ENCODE data around the gene LIN28B.
A peak's percentile ranks its signal among the peaks of the same experiment; 100 is the strongest.
"Not testable (repeated sequence)": the region's sequence is repeated elsewhere in the genome, so short reads cannot be mapped to it uniquely, and the experiment has no call there.

The LIN28B gene

GRCh38 chr6:105066233-105066632, 109.3 kb downstream of the LIN28B start:
- FAIRE-seq (no peak), DNase-seq (ENCODE audit: insufficient read length, low spot score) (no peak)

GRCh38 chr6:105066836-105067235, 109.9 kb downstream of the LIN28B start:
- no peak for DNase-seq (ENCODE audit: insufficient read length, low spot score)
- no peak for FAIRE-seq

- FAIRE-seq (no peak), DNase-seq (ENCODE audit: insufficient read length, low spot score) (no peak)
Observed at GRCh38 chr6:105067329-105067728, 110.4 kb downstream of the LIN28B start.

- FAIRE-seq: no peak
- DNase-seq (ENCODE audit: insufficient read length, low spot score): no peak
Observed at GRCh38 chr6:105068407-105068806, 111.5 kb downstream of the LIN28B start.

- DNase-seq (ENCODE audit: insufficient read length, low spot score) (no peak), FAIRE-seq (no peak)
Observed at GRCh38 chr6:105069821-105070445, 113.0 kb downstream of the LIN28B start.

GRCh38 chr6:105072798-105073199, 115.9 kb downstream of the LIN28B start:
- DNase-seq (ENCODE audit: insufficient read length, low spot score) (no peak), FAIRE-seq (no peak)

- no peak for FAIRE-seq
Observed at GRCh38 chr6:105075210-105075609, 118.3 kb downstream of the LIN28B start.

GRCh38 chr6:105076418-105076817, 119.5 kb downstream of the LIN28B start:
- not testable (repeated sequence) for FAIRE-seq

More at GRCh38 chr6:105075210-105075609, 118.3 kb downstream of the LIN28B start:
- DNase-seq (ENCODE audit: insufficient read length, low spot score): no peak

GRCh38 chr6:105077596-105078385, 120.9 kb downstream of the LIN28B start:
- no peak for DNase-seq (ENCODE audit: insufficient read length, low spot score)
- peak; percentile 55 for FAIRE-seq

More at GRCh38 chr6:105076418-105076817, 119.5 kb downstream of the LIN28B start:
- not testable (repeated sequence) for DNase-seq (ENCODE audit: insufficient read length, low spot score)

GRCh38 chr6:105078386-105078708, 121.4 kb downstream of the LIN28B start:
- DNase-seq (ENCODE audit: insufficient read length, low spot score) (no peak), FAIRE-seq (no peak)

- no peak for FAIRE-seq
Observed at GRCh38 chr6:105080279-105080678, 123.4 kb downstream of the LIN28B start.

GRCh38 chr6:105081662-105082061, 124.8 kb downstream of the LIN28B start:
- not testable (repeated sequence) for DNase-seq (ENCODE audit: insufficient read length, low spot score); FAIRE-seq

More at GRCh38 chr6:105080279-105080678, 123.4 kb downstream of the LIN28B start:
- DNase-seq (ENCODE audit: insufficient read length, low spot score): no peak

GRCh38 chr6:105087571-105088211, 130.8 kb downstream of the LIN28B start:
- no peak for DNase-seq (ENCODE audit: insufficient read length, low spot score)
- peak; percentile 84 for FAIRE-seq

GRCh38 chr6:105091140-105091829, 134.4 kb downstream of the LIN28B start:
- DNase-seq (ENCODE audit: insufficient read length, low spot score) (no peak), FAIRE-seq (no peak)

- no peak for DNase-seq (ENCODE audit: insufficient read length, low spot score)
- FAIRE-seq: no peak
Observed at GRCh38 chr6:105094133-105094640, 137.3 kb downstream of the LIN28B start.

GRCh38 chr6:105095139-105095538, 138.2 kb downstream of the LIN28B start:
- no peak for DNase-seq (ENCODE audit: insufficient read length, low spot score)

GRCh38 chr6:105097288-105097687, 140.4 kb downstream of the LIN28B start:
- DNase-seq (ENCODE audit: insufficient read length, low spot score) (no peak), FAIRE-seq (no peak)

More at GRCh38 chr6:105095139-105095538, 138.2 kb downstream of the LIN28B start:
- FAIRE-seq: no peak

GRCh38 chr6:105099371-105099770, 142.5 kb downstream of the LIN28B start:
- DNase-seq (ENCODE audit: insufficient read length, low spot score): no peak
- FAIRE-seq: no peak

- FAIRE-seq (no peak), DNase-seq (ENCODE audit: insufficient read length, low spot score) (no peak)
Observed at GRCh38 chr6:105102186-105102585, 145.3 kb downstream of the LIN28B start.

- no peak for FAIRE-seq
Observed at GRCh38 chr6:105105094-105105493, 148.2 kb downstream of the LIN28B start.

GRCh38 chr6:105106260-105106659, 149.4 kb downstream of the LIN28B start:
- DNase-seq (ENCODE audit: insufficient read length, low spot score): no peak
- FAIRE-seq: no peak

More at GRCh38 chr6:105105094-105105493, 148.2 kb downstream of the LIN28B start:
- no peak for DNase-seq (ENCODE audit: insufficient read length, low spot score)

Data from GM19239 (cell line).